H9 (cell line): ENCODE measurements around the gene RIPK1. TPM values are rescaled to one million over a fixed set of nuclear protein-coding genes. Genes with fewer than 3 reads are reported as not detected.

Experiments
- DNase-seq: peaks from one replicate; pipeline ENCODE4 v3.0.0-alpha.2; 2017
- H2AFZ ChIP-seq: one replicate; pipeline ENCODE4 v1.6.1; 2013; ENCODE audit warnings: mild to moderate bottlenecking, low read length, control low read depth, moderate library complexity
- H2AK5ac ChIP-seq: 2 replicates; pipeline ENCODE4 v1.6.1; 2013; ENCODE audit warnings: low read length, control low read depth, mixed read lengths; ENCODE audit not compliant: insufficient read length
- H2BK120ac ChIP-seq: one replicate; pipeline ENCODE4 v1.6.1; 2013; ENCODE audit warnings: low read depth, mild to moderate bottlenecking, low read length, control low read depth, inconsistent platforms; ENCODE audit not compliant: poor library complexity, severe bottlenecking
- H2BK12ac ChIP-seq: 2 replicates; pipeline ENCODE4 v1.6.1; 2013; ENCODE audit warnings: low read length, control low read depth, mixed read lengths, low read depth; ENCODE audit not compliant: insufficient read length
- H2BK15ac ChIP-seq: 2 replicates; pipeline ENCODE4 v1.6.1; 2013; ENCODE audit warnings: low read depth, low read length, control low read depth
- H2BK20ac ChIP-seq: one replicate; pipeline ENCODE4 v1.6.1; 2013; ENCODE audit warnings: low read depth, mild to moderate bottlenecking, low read length, control low read depth, inconsistent platforms; ENCODE audit not compliant: poor library complexity, severe bottlenecking
- H2BK5ac ChIP-seq: 2 replicates; pipeline ENCODE4 v1.6.1; 2013; ENCODE audit warnings: low read length, control low read depth, mixed read lengths; ENCODE audit not compliant: insufficient read length
- H3K14ac ChIP-seq: 2 replicates; pipeline ENCODE4 v1.6.1; 2013; ENCODE audit warnings: low read length, control low read depth; ENCODE audit not compliant: insufficient read depth
- H3K18ac ChIP-seq: 2 replicates; pipeline ENCODE4 v1.6.1; 2013; ENCODE audit warnings: low read depth, mild to moderate bottlenecking, mixed read lengths, low read length, control low read depth; ENCODE audit not compliant: insufficient read length
- H3K23ac ChIP-seq: 2 replicates; pipeline ENCODE4 v1.6.1; 2013; ENCODE audit warnings: low read length, control low read depth, mixed read lengths, low read depth; ENCODE audit not compliant: insufficient read length
- H3K23me2 ChIP-seq: 2 replicates; pipeline ENCODE4 v1.6.1; 2013; ENCODE audit warnings: low read depth, mild to moderate bottlenecking, mixed read lengths, low read length, control low read depth; ENCODE audit not compliant: insufficient read length, poor library complexity, severe bottlenecking
- H3K27ac ChIP-seq: 2 replicates; pipeline ENCODE4 v1.5.1; 2013; ENCODE audit warnings: low read length, control low read depth, mixed read lengths, low read depth; ENCODE audit not compliant: insufficient read length
- H3K27me3 ChIP-seq: 2 replicates; pipeline ENCODE4 v1.6.1; 2013; ENCODE audit warnings: low read length, control low read depth, inconsistent platforms; ENCODE audit not compliant: insufficient read depth
- H3K4ac ChIP-seq: 2 replicates; pipeline ENCODE4 v1.6.1; 2013; ENCODE audit warnings: low read depth, mild to moderate bottlenecking, control low read depth, inconsistent platforms, low read length, moderate library complexity
- H3K4me1 ChIP-seq: 2 replicates; pipeline ENCODE4 v1.6.1; 2013; ENCODE audit warnings: low read length, control low read depth, inconsistent platforms; ENCODE audit not compliant: insufficient read depth
- H3K4me2 ChIP-seq: 2 replicates; pipeline ENCODE4 v1.6.1; 2013; ENCODE audit warnings: low read length, control low read depth, mixed read lengths; ENCODE audit not compliant: insufficient read length, insufficient read depth
- H3K56ac ChIP-seq: 2 replicates; pipeline ENCODE4 v1.6.1; 2013; ENCODE audit warnings: low read depth, mild to moderate bottlenecking, mixed read lengths, low read length, control low read depth; ENCODE audit not compliant: insufficient read length
- H3K79me1 ChIP-seq: 2 replicates; pipeline ENCODE4 v1.6.1; 2013; ENCODE audit warnings: low read depth, mild to moderate bottlenecking, moderate library complexity, low read length, control low read depth, inconsistent platforms; ENCODE audit not compliant: insufficient read depth, poor library complexity, severe bottlenecking
- H3K79me2 ChIP-seq: 2 replicates; pipeline ENCODE4 v1.6.1; 2013; ENCODE audit warnings: low read length, control low read depth, inconsistent platforms; ENCODE audit not compliant: insufficient read depth
- H3K9ac ChIP-seq: 2 replicates; pipeline ENCODE4 v1.6.1; 2013; ENCODE audit warnings: low read length, control low read depth, mixed read lengths; ENCODE audit not compliant: insufficient read length; ENCODE audit errors: extremely low read depth
- H3K9me3 ChIP-seq: one replicate; pipeline ENCODE4 v1.6.1; 2013; ENCODE audit warnings: low read depth, low read length, inconsistent platforms; ENCODE audit not compliant: control insufficient read depth
- H3T11ph ChIP-seq: one replicate; pipeline ENCODE4 v1.6.1; 2013; ENCODE audit warnings: mild to moderate bottlenecking, low read length, control low read depth, inconsistent platforms
- H4K20me1 ChIP-seq: one replicate; pipeline ENCODE4 v1.6.1; 2013; ENCODE audit not compliant: control insufficient read depth, insufficient read length, insufficient read depth
- H4K5ac ChIP-seq: 2 replicates; pipeline ENCODE4 v1.6.1; 2013; ENCODE audit warnings: low read depth, mild to moderate bottlenecking, mixed read lengths, low read length, control low read depth; ENCODE audit not compliant: insufficient read length
- H4K8ac ChIP-seq: replicated peaks from 2 replicates; pipeline ENCODE4 v1.6.1; 2013; ENCODE audit warnings: low read length, control low read depth, mixed read lengths, low read depth; ENCODE audit not compliant: insufficient read length
- H4K91ac ChIP-seq: 2 replicates; pipeline ENCODE4 v1.6.1; 2013; ENCODE audit warnings: low read depth, mild to moderate bottlenecking, moderate library complexity, mixed read lengths, low read length, control low read depth; ENCODE audit not compliant: insufficient read length
- H3K27ac Mint-ChIP-seq, 3 experiments: 2 replicates in 2 of 3; 3 replicates in 1 of 3; pipeline ENCODE4 v1.8.0; 2020 to 2021; ENCODE audit warnings: mixed read lengths in 3 of 3, mild to moderate bottlenecking in 1 of 3, moderate library complexity in 1 of 3
- H3K27me3 Mint-ChIP-seq: 2 replicates; pipeline ENCODE4 v1.8.0; 2021; ENCODE audit warnings: low read depth, mild to moderate bottlenecking, moderate library complexity, mixed read lengths
- H3K36me3 Mint-ChIP-seq, 3 experiments: 2 replicates in 2 of 3; 3 replicates in 1 of 3; pipeline ENCODE4 v1.8.0; 2020 to 2021; ENCODE audit warnings: low read depth in 3 of 3, mixed read lengths in 3 of 3; ENCODE audit not compliant: insufficient read depth in 1 of 3
- H3K4me1 Mint-ChIP-seq, 2 experiments: 2 replicates each; pipeline ENCODE4 v1.8.0; 2020; ENCODE audit warnings: mixed read lengths in 2 of 2
- H3K4me3 Mint-ChIP-seq, 2 experiments: 2 replicates in 1 of 2; 3 replicates in 1 of 2; pipeline ENCODE4 v1.8.0; 2020 to 2021; ENCODE audit warnings: mild to moderate bottlenecking in 2 of 2, mixed read lengths in 2 of 2, moderate library complexity in 1 of 2
- H3K9me3 Mint-ChIP-seq, 2 experiments: 2 replicates in 1 of 2; 3 replicates in 1 of 2; pipeline ENCODE4 v1.8.0; 2020; ENCODE audit warnings: mild to moderate bottlenecking in 2 of 2, mixed read lengths in 2 of 2, moderate library complexity in 1 of 2
- CTCF ChIP-seq: fragments of 200-600 bp; sonication (generic); conservative IDR thresholded peaks from 3 replicates; pipeline ENCODE4 v1.8.0; 2021; ENCODE audit warnings: antibody characterized with exemption, mild to moderate bottlenecking
- WGBS: extraction: QIAGEN DNeasy Blood & Tissue Kit; methylation state at CpG from one replicate; pipeline ENCODE4 v1.1.7; 2013; ENCODE audit warnings: missing lambda C conversion rate, low lambda C conversion rate, mixed read lengths; ENCODE audit not compliant: insufficient read length; ENCODE audit errors: extremely low coverage; 5-methylcytosine and 5-hydroxymethylcytosine counted together
- total RNA-seq: library from RNA; stranded (reverse); gene quantifications from 2 replicates; pipeline ENCODE4 v1.2.1, GENCODE V29; 2021

The RIPK1 gene
- total RNA-seq, 1 experiment from 2014 or later: 24.6 TPM

- no peak overlapping the region for H2AK5ac ChIP-seq
- no peaks in the 10 kb centered on the region for H3K27me3 ChIP-seq
- no peak for DNase-seq
- H4K8ac ChIP-seq: no peak overlapping the region
- no peaks in the 10 kb centered on the region for H3K9me3 Mint-ChIP-seq
- peak overlapping the region in 2 of 3 experiments; percentile 7 to 57; a peak in 5 of 7 replicates for H3K27ac Mint-ChIP-seq
- H4K20me1 ChIP-seq: no peaks in the 10 kb centered on the region
- no peaks in the 10 kb centered on the region for H3K9me3 ChIP-seq
- no peak overlapping the region for H3K4ac ChIP-seq
- WGBS: no CpG with 5 or more reads among the region's 14 CpGs
- H3K36me3 Mint-ChIP-seq: peaks cover 35 to 71% (median 69%) of the 10 kb centered on the region in 3 experiments
- H3K4me3 Mint-ChIP-seq: no peak overlapping the region
- H2BK120ac ChIP-seq: no peak overlapping the region
- H3K23me2 ChIP-seq: peaks cover 2% of the 10 kb centered on the region
- no peak overlapping the region for H3K14ac ChIP-seq
- no peak overlapping the region for H3K27ac ChIP-seq
- no peak overlapping the region for H2AFZ ChIP-seq
- H3K4me2 ChIP-seq: no peak overlapping the region
- H3K18ac ChIP-seq: no peak overlapping the region
- H2BK15ac ChIP-seq: no peak overlapping the region
- no peak overlapping the region for H3K9ac ChIP-seq
- no peaks in the 10 kb centered on the region for H3K79me2 ChIP-seq
- H4K91ac ChIP-seq: no peak overlapping the region
- no peak overlapping the region for H3K23ac ChIP-seq
- H2BK5ac ChIP-seq: no peak overlapping the region
- H3K27me3 Mint-ChIP-seq: no peaks in the 10 kb centered on the region
- no peaks in the 10 kb centered on the region; the same call in 1 of the 2 replicates for H3K4me1 ChIP-seq
- H4K5ac ChIP-seq: no peak overlapping the region
- peaks cover 18 to 29% of the 10 kb centered on the region in 2 experiments for H3K4me1 Mint-ChIP-seq
- H2BK12ac ChIP-seq: no peak overlapping the region
- no peak overlapping the region for H2BK20ac ChIP-seq
- no peak overlapping the region for H3K56ac ChIP-seq
- H3T11ph ChIP-seq: no peak overlapping the region
- no peaks in the 10 kb centered on the region for H3K79me1 ChIP-seq
- no peak for TF ChIP-seq CTCF
Measured at GRCh38 chr6:3139090-3139903, 71.0 kb downstream of the RIPK1 start.
